ENCODE data around the gene MED23. TPM values are rescaled to one million over a fixed set of nuclear protein-coding genes. Genes with fewer than 3 reads are reported as not detected.

Gene MED23
- total and polyA plus RNA-seq, 9 of the 15 experiments (the other 6 are each of a cell fraction or from before 2014, with no cell fraction given): 13.7 to 61.2 (median 27.2) TPM

Small RNA genes within 50 kb of the gene (small RNA-seq; reads per million reads assigned to genes)
- not detected for gene RNU4-18P

Other genes starting within 250 kb of the MED23 start
- 0.09 TPM in 1 of 2 replicates, not detected in the other for gene ARG1, start 55.0 kb downstream of the MED23 start, total RNA-seq (2014; rRNA removed)
- 0.07 TPM in 1 of 2 replicates, not detected in the other for gene ARG1, start 55.0 kb downstream of the MED23 start, total RNA-seq (2014; rRNA removed; fragmentation: Illumina TruSeq; extraction: Trizol)
- not detected in 2 replicates for gene ARG1, start 55.0 kb downstream of the MED23 start, total RNA-seq (2015; rRNA removed; fragmentation: Illumina TruSeq; extraction: Trizol)
- 0.11 and 0.20 TPM in 2 replicates for gene ARG1, start 55.0 kb downstream of the MED23 start, total RNA-seq (2021)
- gene ARG1, start 55.0 kb downstream of the MED23 start, polyA plus RNA-seq (2011; rRNA removed): 0.05 and 0.20 TPM in 2 replicates
- not detected in 2 replicates for gene ARG1, start 55.0 kb downstream of the MED23 start, polyA plus RNA-seq (2014; fragmentation: Illumina TruSeq; extraction: Trizol)
- gene ARG1, start 55.0 kb downstream of the MED23 start, polyA plus RNA-seq (2014; fragmentation: Nextera tagmentation; extraction: Ambion mirVana): under 1 TPM in 1 of 2 experiments, not detected in 1; 0.03 TPM
- 0.07 TPM in 1 of 2 replicates, not detected in the other for gene ARG1, start 55.0 kb downstream of the MED23 start, polyA plus RNA-seq (2014; rRNA removed)
- 14.0 and 18.5 TPM in 2 replicates for gene ENPP3, start 9.1 kb upstream of the MED23 start, total RNA-seq (2014; rRNA removed)
- gene ENPP3, start 9.1 kb upstream of the MED23 start, total RNA-seq (2014; rRNA removed; fragmentation: Illumina TruSeq; extraction: Trizol): 27.1 and 27.9 TPM in 2 replicates
- 20.7 and 23.0 TPM in 2 replicates for gene ENPP3, start 9.1 kb upstream of the MED23 start, total RNA-seq (2015; rRNA removed; fragmentation: Illumina TruSeq; extraction: Trizol)
- gene ENPP3, start 9.1 kb upstream of the MED23 start, total RNA-seq (2021): 17.7 and 22.3 TPM in 2 replicates
- gene ENPP3, start 9.1 kb upstream of the MED23 start, polyA plus RNA-seq (2011; rRNA removed): 21.6 and 32.8 TPM in 2 replicates
- gene ENPP3, start 9.1 kb upstream of the MED23 start, polyA plus RNA-seq (2014; fragmentation: Illumina TruSeq; extraction: Trizol): 18.1 and 21.6 TPM in 2 replicates
- 10 to 100 TPM; 15.1 to 23.5 TPM for gene ENPP3, start 9.1 kb upstream of the MED23 start, polyA plus RNA-seq (2014; fragmentation: Nextera tagmentation; extraction: Ambion mirVana)
- gene ENPP3, start 9.1 kb upstream of the MED23 start, polyA plus RNA-seq (2014; rRNA removed): 17.4 and 17.8 TPM in 2 replicates
- not detected in 2 replicates for gene OR2A4, start 73.2 kb upstream of the MED23 start, total RNA-seq (2014; rRNA removed)
- not detected in 2 replicates for gene OR2A4, start 73.2 kb upstream of the MED23 start, total RNA-seq (2014; rRNA removed; fragmentation: Illumina TruSeq; extraction: Trizol)
- not detected in 2 replicates for gene OR2A4, start 73.2 kb upstream of the MED23 start, total RNA-seq (2015; rRNA removed; fragmentation: Illumina TruSeq; extraction: Trizol)
- gene OR2A4, start 73.2 kb upstream of the MED23 start, total RNA-seq (2021): not detected in 2 replicates
- not detected in 2 replicates for gene OR2A4, start 73.2 kb upstream of the MED23 start, polyA plus RNA-seq (2011; rRNA removed)
- 0.06 TPM in 1 of 2 replicates, not detected in the other for gene OR2A4, start 73.2 kb upstream of the MED23 start, polyA plus RNA-seq (2014; fragmentation: Illumina TruSeq; extraction: Trizol)
- gene OR2A4, start 73.2 kb upstream of the MED23 start, polyA plus RNA-seq (2014; fragmentation: Nextera tagmentation; extraction: Ambion mirVana): under 1 TPM; 0.21 to 0.25 TPM
- gene OR2A4, start 73.2 kb upstream of the MED23 start, polyA plus RNA-seq (2014; rRNA removed): not detected in 2 replicates
- gene CTAGE9, start 82.8 kb upstream of the MED23 start, total RNA-seq (2014; rRNA removed): not detected in 2 replicates
- not detected in 2 replicates for gene CTAGE9, start 82.8 kb upstream of the MED23 start, total RNA-seq (2014; rRNA removed; fragmentation: Illumina TruSeq; extraction: Trizol)
- gene CTAGE9, start 82.8 kb upstream of the MED23 start, total RNA-seq (2015; rRNA removed; fragmentation: Illumina TruSeq; extraction: Trizol): not detected in 2 replicates
- gene CTAGE9, start 82.8 kb upstream of the MED23 start, total RNA-seq (2021): not detected in 2 replicates
- not detected in 2 replicates for gene CTAGE9, start 82.8 kb upstream of the MED23 start, polyA plus RNA-seq (2011; rRNA removed)
- gene CTAGE9, start 82.8 kb upstream of the MED23 start, polyA plus RNA-seq (2014; fragmentation: Illumina TruSeq; extraction: Trizol): not detected in 2 replicates
- not detected for gene CTAGE9, start 82.8 kb upstream of the MED23 start, polyA plus RNA-seq (2014; fragmentation: Nextera tagmentation; extraction: Ambion mirVana)
- not detected in 2 replicates for gene CTAGE9, start 82.8 kb upstream of the MED23 start, polyA plus RNA-seq (2014; rRNA removed)
- 0.04 and 0.14 TPM in 2 replicates for gene ENPP1, start 179.8 kb upstream of the MED23 start, total RNA-seq (2014; rRNA removed)
- 0.07 and 0.10 TPM in 2 replicates for gene ENPP1, start 179.8 kb upstream of the MED23 start, total RNA-seq (2014; rRNA removed; fragmentation: Illumina TruSeq; extraction: Trizol)
- gene ENPP1, start 179.8 kb upstream of the MED23 start, total RNA-seq (2015; rRNA removed; fragmentation: Illumina TruSeq; extraction: Trizol): 0.08 and 0.18 TPM in 2 replicates
- 0.22 and 0.27 TPM in 2 replicates for gene ENPP1, start 179.8 kb upstream of the MED23 start, total RNA-seq (2021)
- gene ENPP1, start 179.8 kb upstream of the MED23 start, polyA plus RNA-seq (2011; rRNA removed): 0.47 and 0.56 TPM in 2 replicates
- 0.06 and 0.11 TPM in 2 replicates for gene ENPP1, start 179.8 kb upstream of the MED23 start, polyA plus RNA-seq (2014; fragmentation: Illumina TruSeq; extraction: Trizol)
- under 1 TPM; 0.03 TPM for gene ENPP1, start 179.8 kb upstream of the MED23 start, polyA plus RNA-seq (2014; fragmentation: Nextera tagmentation; extraction: Ambion mirVana)
- 0.05 and 0.17 TPM in 2 replicates for gene ENPP1, start 179.8 kb upstream of the MED23 start, polyA plus RNA-seq (2014; rRNA removed)